ENCODE data around the gene LRP2BP. TPM values are rescaled to one million over a fixed set of nuclear protein-coding genes. Genes with fewer than 3 reads are reported as not detected.
A peak's percentile ranks its signal among the peaks of the same experiment; 100 is the strongest.

The LRP2BP gene
- total and polyA plus RNA-seq, 2 of the 13 experiments (the other 11 are each of a cell fraction or from before 2014, with no cell fraction given) = 0.22 to 0.29 TPM

GRCh38 chr4:185396724-185397385 is 1.1 kb upstream of the LRP2BP start, which contains the start of gene ANKRD37 (continued):
- TF ChIP-seq ETV5 (CRISPR knock-in tag; IDR thresholded peaks at IDR 0.05; ENCODE audit: borderline replicate concordance) (peak; percentile 70), GATAD2A (CRISPR knock-in tag; IDR thresholded peaks at IDR 0.05) (0 out of 2 replicates have a peak, but pooled peaks have one; percentile 4), RBM39 (IDR thresholded peaks at IDR 0.05; ENCODE audit: low read depth, low read length, poor library complexity, severe bottlenecking) (peak; percentile 22), HMGXB3 (CRISPR knock-in tag; IDR thresholded peaks at IDR 0.05; ENCODE audit: borderline replicate concordance) (0 out of 2 replicates have a peak, but pooled peaks have one; percentile 1), ZNF30 (CRISPR knock-in tag; IDR thresholded peaks at IDR 0.05) (peak; percentile 23; the same call in 1 of the 2 replicates), ZNF790 (CRISPR knock-in tag; IDR thresholded peaks at IDR 0.05; ENCODE audit: borderline replicate concordance) (peak; percentile 71; the same call in 1 of the 2 replicates), TFE3 (CRISPR knock-in tag; IDR thresholded peaks at IDR 0.05) (no peak), GZF1 (CRISPR knock-in tag; IDR thresholded peaks at IDR 0.05) (no peak), THAP8 (CRISPR knock-in tag; IDR thresholded peaks at IDR 0.05; ENCODE audit: borderline replicate concordance) (no peak), AHDC1 (CRISPR knock-in tag; IDR thresholded peaks at IDR 0.05; ENCODE audit: borderline replicate concordance) (peak; percentile 56; the same call in 1 of the 2 replicates), ZNF816 (CRISPR knock-in tag; IDR thresholded peaks at IDR 0.05; ENCODE audit: borderline replicate concordance) (peak; percentile 0; the same call in 1 of the 2 replicates), ATF6 (CRISPR knock-in tag; conservative IDR thresholded peaks at IDR 0.05) (no peak; the same call in 1 of the 2 replicates), ZNF224 (CRISPR knock-in tag; IDR thresholded peaks at IDR 0.05) (0 out of 2 replicates have a peak, but pooled peaks have one; percentile 5)

All from HepG2 (cell line).